H1 (cell line): ENCODE measurements around the gene TSPAN5. TPM values are rescaled to one million over a fixed set of nuclear protein-coding genes. Genes with fewer than 3 reads are reported as not detected.

Experiments used
- HDAC2 ChIP-seq, 2 experiments: fragments of 300-600 bp in 1 of 2; sonication (generic) in 1 of 2; IDR thresholded peaks; 2 replicates each; pipeline ENCODE4 v1.6.1; 2011 to 2012; ENCODE audit warnings: low read depth in 2 of 2, low read length in 2 of 2, mild to moderate bottlenecking in 2 of 2, moderate library complexity in 2 of 2, borderline replicate concordance in 1 of 2, inconsistent platforms in 1 of 2
- SP1 ChIP-seq: IDR thresholded peaks from 2 replicates; pipeline ENCODE4 v1.6.1; 2011; ENCODE audit warnings: low read depth, low read length
- polyA plus RNA-seq, 7 experiments: library from polyadenylated mRNA; depleted of rRNA in 3 of 7; stranded (reverse) in 5 of 7; unstranded in 2 of 7; fragments of >200 nt in 5 of 7; fragments of 200-250 nt in 2 of 7; gene quantifications; 1 replicate in 5 of 7; 2 replicates in 1 of 7; 4 replicates in 1 of 7; pipeline versions ENCODE4 v1.2.1 to v1.2.3, GENCODE V29; 2011 to 2013; ENCODE audit warnings: missing spikeins in 2 of 7, mixed read lengths in 2 of 7
- total RNA-seq: library from RNA; stranded (reverse); fragmentation: NEBNext Ultra II Directional; extraction: Animal tissue kit (Norgen Biotek cat#: 25700); gene quantifications from 2 replicates; pipeline ENCODE4 v1.2.1, GENCODE V29; 2021
- TF ChIP-seq, protein P1 (sequence below): IDR thresholded peaks from 2 replicates; pipeline ENCODE4 v1.6.1; 2012; ENCODE audit warnings: inconsistent platforms
- TF ChIP-seq, protein P2 (sequence below): IDR thresholded peaks from 2 replicates; pipeline ENCODE4 v1.6.1; 2011; ENCODE audit warnings: low read depth, mild to moderate bottlenecking, low read length; ENCODE audit not compliant: insufficient read depth

TSPAN5 gene
- total and polyA plus RNA-seq, 2 of the 8 experiments (the other 6 are each of a cell fraction or from before 2014, with no cell fraction given), result 17.6 to 21.2 TPM

- TF ChIP-seq, protein P1, sequence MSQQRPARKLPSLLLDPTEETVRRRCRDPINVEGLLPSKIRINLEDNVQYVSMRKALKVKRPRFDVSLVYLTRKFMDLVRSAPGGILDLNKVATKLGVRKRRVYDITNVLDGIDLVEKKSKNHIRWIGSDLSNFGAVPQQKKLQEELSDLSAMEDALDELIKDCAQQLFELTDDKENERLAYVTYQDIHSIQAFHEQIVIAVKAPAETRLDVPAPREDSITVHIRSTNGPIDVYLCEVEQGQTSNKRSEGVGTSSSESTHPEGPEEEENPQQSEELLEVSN, result no peak
- TF ChIP-seq SP1, result no peak
- TF ChIP-seq HDAC2 (IDR thresholded peaks at IDR 0.05; ENCODE audit: borderline replicate concordance in 1 of 2, low read depth in 2 of 2, low read length in 2 of 2), result no peak
- TF ChIP-seq, protein P2, sequence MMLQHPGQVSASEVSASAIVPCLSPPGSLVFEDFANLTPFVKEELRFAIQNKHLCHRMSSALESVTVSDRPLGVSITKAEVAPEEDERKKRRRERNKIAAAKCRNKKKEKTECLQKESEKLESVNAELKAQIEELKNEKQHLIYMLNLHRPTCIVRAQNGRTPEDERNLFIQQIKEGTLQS, result no peak
Observed at GRCh38 chr4:98618680-98619079, 39.7 kb downstream of the TSPAN5 start (continued).
